ENCODE results near the gene CLTCL1. TPM values are rescaled to one million over a fixed set of nuclear protein-coding genes. Genes with fewer than 3 reads are reported as not detected.

The CLTCL1 gene
- total RNA-seq, 3 donors from 2014 or later (not counting 1 experiment from before 2014, with no cell fraction given) = 0.86 to 1.2 (median 1.2) TPM

DNA sequence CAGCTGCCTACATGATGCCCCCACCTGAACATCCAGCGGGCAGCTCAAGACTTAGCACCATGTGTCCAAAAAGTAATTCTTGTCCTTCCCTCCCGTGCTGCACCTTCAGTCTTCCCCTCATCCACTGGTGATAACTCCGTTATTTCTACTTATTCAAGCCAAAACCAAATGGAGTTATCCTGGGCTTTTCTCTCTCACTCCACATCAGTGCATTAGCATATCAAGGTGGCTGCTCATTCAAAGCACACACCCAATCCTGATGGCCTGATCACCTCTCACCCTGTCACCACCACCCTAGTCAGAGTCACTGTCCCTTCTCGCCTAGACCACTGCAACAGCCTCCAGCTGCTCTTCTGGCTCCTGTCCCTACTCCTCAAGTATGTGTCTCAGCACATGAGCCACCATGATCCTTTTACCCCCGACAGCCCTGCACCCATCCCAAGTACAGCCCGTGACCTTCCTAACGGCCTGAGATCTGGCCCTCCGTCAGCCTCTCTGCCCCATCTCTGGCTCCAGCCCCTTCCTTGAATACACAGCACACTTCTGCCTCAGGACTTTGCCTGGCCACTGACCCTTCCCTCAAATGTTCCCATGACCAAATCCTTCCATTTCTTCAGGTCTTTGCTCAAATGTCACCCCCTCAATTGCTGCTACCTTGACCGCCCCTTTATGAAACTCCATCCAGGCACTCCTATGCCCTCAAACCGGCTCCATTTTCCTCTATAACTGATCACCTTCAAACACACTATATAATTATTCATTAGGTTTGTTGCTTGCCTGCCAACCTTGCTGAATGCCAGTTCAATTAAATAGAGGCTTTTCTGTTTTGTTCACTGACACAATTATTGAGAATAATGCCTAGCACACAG is 93.3 kb downstream of the CLTCL1 start:
- intact Hi-C loops (cut with micrococcal nuclease) = no loop called here
- Histone ChIP-seq H3K4me3 (ENCODE audit: low read length) (no peak overlapping the region), H3K4me1 (ENCODE audit: control insufficient read depth, insufficient read depth, low read length) (peaks cover 14% of the 10 kb centered on the region), H3K27ac (ENCODE audit: low read length) (no peak overlapping the region), H3K9me3 (ENCODE audit: control insufficient read depth, insufficient read depth, low read length) (no peaks in the 10 kb centered on the region), H3K36me3 (ENCODE audit: control insufficient read depth, insufficient read depth, low read length) (no peaks in the 10 kb centered on the region), H3K27me3 (ENCODE audit: control insufficient read depth, insufficient read depth, low read length) (no peaks in the 10 kb centered on the region)
- Mint-ChIP-seq H3K9me3 (no peaks in the 10 kb centered on the region), H3K27ac (peak overlapping the region in 1 of 2 donors; percentile 48), H3K4me3 (no peak overlapping the region), H3K27me3 (ENCODE audit: low read depth in 2 of 2) (peaks cover 0 to 9% of the 10 kb centered on the region in 2 donors), H3K36me3 (no peaks in the 10 kb centered on the region), H3K4me1 (peaks cover 17 to 30% of the 10 kb centered on the region in 2 donors)
- DNase-seq = no peak
- TF ChIP-seq, protein P1, sequence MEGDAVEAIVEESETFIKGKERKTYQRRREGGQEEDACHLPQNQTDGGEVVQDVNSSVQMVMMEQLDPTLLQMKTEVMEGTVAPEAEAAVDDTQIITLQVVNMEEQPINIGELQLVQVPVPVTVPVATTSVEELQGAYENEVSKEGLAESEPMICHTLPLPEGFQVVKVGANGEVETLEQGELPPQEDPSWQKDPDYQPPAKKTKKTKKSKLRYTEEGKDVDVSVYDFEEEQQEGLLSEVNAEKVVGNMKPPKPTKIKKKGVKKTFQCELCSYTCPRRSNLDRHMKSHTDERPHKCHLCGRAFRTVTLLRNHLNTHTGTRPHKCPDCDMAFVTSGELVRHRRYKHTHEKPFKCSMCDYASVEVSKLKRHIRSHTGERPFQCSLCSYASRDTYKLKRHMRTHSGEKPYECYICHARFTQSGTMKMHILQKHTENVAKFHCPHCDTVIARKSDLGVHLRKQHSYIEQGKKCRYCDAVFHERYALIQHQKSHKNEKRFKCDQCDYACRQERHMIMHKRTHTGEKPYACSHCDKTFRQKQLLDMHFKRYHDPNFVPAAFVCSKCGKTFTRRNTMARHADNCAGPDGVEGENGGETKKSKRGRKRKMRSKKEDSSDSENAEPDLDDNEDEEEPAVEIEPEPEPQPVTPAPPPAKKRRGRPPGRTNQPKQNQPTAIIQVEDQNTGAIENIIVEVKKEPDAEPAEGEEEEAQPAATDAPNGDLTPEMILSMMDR (IDR thresholded peaks at IDR 0.05) = no peak
- WGBS (ENCODE audit: insufficient coverage) = 94% methylated on average over 10 of the region's 10 CpGs
- ATAC-seq = no peak

DNA sequence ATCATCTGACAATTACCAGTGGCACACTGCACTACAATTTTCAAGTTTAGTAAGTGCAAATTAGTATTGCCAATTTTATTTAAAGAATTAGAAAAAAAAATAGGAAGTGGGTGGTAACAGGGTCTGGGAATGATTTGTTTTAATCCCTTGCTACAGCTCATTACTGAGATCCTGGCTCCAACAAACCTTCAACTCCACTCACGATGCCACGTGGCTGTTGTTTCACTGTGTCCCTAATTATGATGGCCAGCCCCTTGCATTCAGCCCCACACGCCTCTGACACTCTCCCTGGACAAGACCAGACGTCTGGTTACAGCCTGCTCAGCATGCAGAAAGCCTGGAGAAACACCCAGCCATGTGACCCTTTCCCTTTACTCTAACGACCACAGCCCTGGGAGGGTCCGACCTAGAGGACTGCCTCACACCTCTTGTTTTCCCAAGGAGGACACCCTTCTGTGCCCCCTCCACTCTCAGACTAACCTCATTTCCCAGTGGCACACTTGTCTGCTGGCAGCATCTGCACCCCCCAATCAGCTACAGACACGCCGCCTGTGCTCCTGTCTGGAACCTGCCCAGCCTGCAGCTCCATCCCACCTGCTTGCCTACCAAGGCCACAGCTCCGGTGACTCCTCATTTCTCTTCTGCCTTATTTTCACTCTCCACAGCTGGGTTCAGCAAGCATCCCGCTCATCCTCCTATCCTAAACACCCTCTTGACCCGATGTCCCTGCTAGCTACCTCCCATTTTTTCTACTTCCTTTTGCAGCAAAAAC is 94.5 kb downstream of the CLTCL1 start:
- H3K9me3 ChIP-seq (ENCODE audit: control insufficient read depth, insufficient read depth, low read length) = no peaks in the 10 kb centered on the region
- peaks cover 14% of the 10 kb centered on the region for H3K4me1 ChIP-seq (ENCODE audit: control insufficient read depth, insufficient read depth, low read length)
- intact Hi-C loops (cut with micrococcal nuclease) = no loop called here
- ATAC-seq = no peak
- no peaks in the 10 kb centered on the region for H3K9me3 Mint-ChIP-seq
- no peaks in the 10 kb centered on the region for H3K36me3 Mint-ChIP-seq
- H3K4me3 Mint-ChIP-seq = peak overlapping the region; percentile 35
- peaks cover 17 to 30% of the 10 kb centered on the region in 2 donors for H3K4me1 Mint-ChIP-seq
- no peak overlapping the region for H3K27ac ChIP-seq (ENCODE audit: low read length)
- no peaks in the 10 kb centered on the region for H3K27me3 ChIP-seq (ENCODE audit: control insufficient read depth, insufficient read depth, low read length)
- WGBS (ENCODE audit: insufficient coverage) = 91% methylated on average over 11 of the region's 11 CpGs
- DNase-seq = no peak
- peaks cover 0 to 9% of the 10 kb centered on the region in 2 donors for H3K27me3 Mint-ChIP-seq (ENCODE audit: low read depth in 2 of 2)
- peak overlapping the region in 1 of 2 donors; percentile 44 for H3K27ac Mint-ChIP-seq
- H3K4me3 ChIP-seq (ENCODE audit: low read length) = no peak overlapping the region
- no peaks in the 10 kb centered on the region for H3K36me3 ChIP-seq (ENCODE audit: control insufficient read depth, insufficient read depth, low read length)
- TF ChIP-seq, protein P1 (IDR thresholded peaks at IDR 0.05) = no peak

DNA sequence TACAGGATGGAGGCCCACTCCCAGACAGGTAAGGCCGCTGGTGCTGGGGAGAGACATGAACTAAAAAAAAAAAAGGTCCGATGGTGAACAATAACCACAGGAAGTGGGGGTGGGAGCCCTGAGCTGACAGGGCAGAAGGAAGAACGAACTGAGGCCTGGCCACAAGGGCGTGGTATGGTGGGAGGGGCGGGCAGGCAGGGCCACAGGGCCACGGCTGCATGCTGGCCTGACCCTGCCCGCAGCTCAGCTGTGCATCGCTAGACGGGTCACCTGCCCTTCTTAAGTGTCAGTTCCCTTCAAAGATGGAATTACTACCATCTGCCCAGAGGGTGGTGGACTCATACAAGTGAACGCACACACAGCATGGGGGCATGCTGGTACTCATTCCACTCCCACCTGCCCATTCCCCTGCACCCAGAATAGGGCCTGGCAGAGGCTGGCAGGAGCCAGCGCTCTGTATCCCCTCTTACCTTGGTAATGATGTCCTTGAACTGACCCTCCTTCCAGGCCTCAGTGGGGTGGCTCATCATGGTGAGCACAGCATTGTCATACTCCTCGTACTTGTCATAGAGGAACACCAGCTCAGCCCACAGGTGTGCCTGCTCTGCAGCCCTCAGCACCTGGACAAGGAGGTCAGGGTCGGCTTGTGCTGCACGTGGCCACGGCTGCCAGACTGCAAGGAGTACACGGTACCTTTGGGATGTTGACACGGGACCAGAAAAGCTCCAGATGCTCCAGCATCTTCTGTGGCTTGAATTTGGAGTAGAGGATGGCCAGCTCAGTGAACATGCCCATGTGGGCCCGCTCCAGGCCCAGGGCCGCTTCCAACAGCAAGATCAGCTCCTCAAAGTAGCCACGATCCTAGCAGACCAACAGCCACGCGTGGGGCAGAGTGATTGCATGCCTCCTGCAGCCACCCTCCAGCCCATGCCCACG is 95.5 kb downstream of the CLTCL1 start:
- no peaks in the 10 kb centered on the region for H3K9me3 ChIP-seq (ENCODE audit: control insufficient read depth, insufficient read depth, low read length)
- DNase-seq (no peak), ATAC-seq (peak; percentile 19 to 61 (median 49))
- intact Hi-C loops (cut with micrococcal nuclease) = no loop called here
- H3K4me3 ChIP-seq (ENCODE audit: low read length) = no peak overlapping the region
- H3K4me1 ChIP-seq (ENCODE audit: control insufficient read depth, insufficient read depth, low read length) = peaks cover 14% of the 10 kb centered on the region
- peaks cover 17 to 30% of the 10 kb centered on the region in 2 donors for H3K4me1 Mint-ChIP-seq
- H3K36me3 ChIP-seq (ENCODE audit: control insufficient read depth, insufficient read depth, low read length) = no peaks in the 10 kb centered on the region
- H3K27ac Mint-ChIP-seq = peak overlapping the region; percentile 9 to 76
- H3K4me3 Mint-ChIP-seq = peak overlapping the region; percentile 55
- TF ChIP-seq, protein P1 (IDR thresholded peaks at IDR 0.05) = no peak
- H3K27me3 ChIP-seq (ENCODE audit: control insufficient read depth, insufficient read depth, low read length) = no peaks in the 10 kb centered on the region
- H3K36me3 Mint-ChIP-seq = no peaks in the 10 kb centered on the region
- H3K27me3 Mint-ChIP-seq (ENCODE audit: low read depth in 2 of 2) = peaks cover 0 to 6% of the 10 kb centered on the region in 2 donors
- no peak overlapping the region for H3K27ac ChIP-seq (ENCODE audit: low read length)
- WGBS (ENCODE audit: insufficient coverage) = 62% methylated on average over 23 of the region's 23 CpGs
- H3K9me3 Mint-ChIP-seq = no peaks in the 10 kb centered on the region

Measured in natural killer cell (primary cell).